HG03280 (cell line): ENCODE data around the gene CRYZ.
"Not testable (repeated sequence)": the region's sequence is repeated elsewhere in the genome, so short reads cannot be mapped to it uniquely, and the experiment has no call there.

ENCODE experiments used
- ATAC-seq: cut with Tn5 transposase; IDR thresholded peaks from one replicate; pipeline ENCODE4 v1.9.1; 2021; ENCODE audit warnings: mild to moderate bottlenecking, moderate library complexity; ENCODE audit not compliant: unreplicated experiment

Gene CRYZ

GRCh38 chr1:74732960-74733603, at the start of gene CRYZ, which contains the start of gene TYW3:
Gene CRYZ, minus strand, starts transcription at chr1:74733050. Its CDS starts 8,229 bp downstream, at chr1:74724821.
Gene TYW3, plus strand, starts transcription at chr1:74733152. Its CDS starts 93 bp downstream, at chr1:74733245.
- peak; percentile 73 for ATAC-seq

- no peak for ATAC-seq
These were observed 47.7 kb upstream of the CRYZ start for GRCh38 chr1:74780594-74780993.

GRCh38 chr1:74779750-74780149, 46.9 kb upstream of the CRYZ start:
- ATAC-seq, result no peak

GRCh38 chr1:74777525-74777924, 44.7 kb upstream of the CRYZ start:
- no peak for ATAC-seq

- ATAC-seq, result no peak
These were observed 42.9 kb upstream of the CRYZ start for GRCh38 chr1:74775735-74776134.

GRCh38 chr1:74773582-74773981, 40.7 kb upstream of the CRYZ start:
- ATAC-seq, result no peak

GRCh38 chr1:74772945-74773344, 40.1 kb upstream of the CRYZ start:
- ATAC-seq, result no peak

GRCh38 chr1:74771913-74772515, 39.2 kb upstream of the CRYZ start:
- peak; percentile 79 for ATAC-seq

- ATAC-seq, result no peak
These were observed 34.6 kb upstream of the CRYZ start for GRCh38 chr1:74767490-74767889.

GRCh38 chr1:74766579-74766978, 33.7 kb upstream of the CRYZ start:
- ATAC-seq, result no peak

- no peak for ATAC-seq
These were observed 31.0 kb upstream of the CRYZ start for GRCh38 chr1:74763807-74764206.

- not testable (repeated sequence) for ATAC-seq
These were observed 23.8 kb upstream of the CRYZ start for GRCh38 chr1:74756650-74757049.

GRCh38 chr1:74755475-74755874, 22.6 kb upstream of the CRYZ start:
- no peak for ATAC-seq

GRCh38 chr1:74753104-74753503, 20.3 kb upstream of the CRYZ start:
- ATAC-seq, result no peak

- ATAC-seq, result peak; percentile 44
These were observed 16.1 kb upstream of the CRYZ start for GRCh38 chr1:74748960-74749359.

GRCh38 chr1:74745247-74745646, 12.4 kb upstream of the CRYZ start:
- not testable (repeated sequence) for ATAC-seq

- not testable (repeated sequence) for ATAC-seq
These were observed 7.6 kb upstream of the CRYZ start for GRCh38 chr1:74740307-74740980.

- ATAC-seq, result no peak
These were observed 4.5 kb upstream of the CRYZ start for GRCh38 chr1:74737333-74737732.

GRCh38 chr1:74733604-74734484, 994 bp upstream of the CRYZ start:
- ATAC-seq, result peak; percentile 63

- ATAC-seq, result peak; percentile 11
These were observed 541 bp downstream of the CRYZ start for GRCh38 chr1:74732071-74732946.
